Kidney tubule cell (primary cell): ENCODE results near the gene UBLCP1.

Experiments used
- DNase-seq: peaks from one replicate; pipeline ENCODE4 v3.0.0-alpha.2; 2018; ENCODE audit warnings: low spot score

Gene UBLCP1

DNA sequence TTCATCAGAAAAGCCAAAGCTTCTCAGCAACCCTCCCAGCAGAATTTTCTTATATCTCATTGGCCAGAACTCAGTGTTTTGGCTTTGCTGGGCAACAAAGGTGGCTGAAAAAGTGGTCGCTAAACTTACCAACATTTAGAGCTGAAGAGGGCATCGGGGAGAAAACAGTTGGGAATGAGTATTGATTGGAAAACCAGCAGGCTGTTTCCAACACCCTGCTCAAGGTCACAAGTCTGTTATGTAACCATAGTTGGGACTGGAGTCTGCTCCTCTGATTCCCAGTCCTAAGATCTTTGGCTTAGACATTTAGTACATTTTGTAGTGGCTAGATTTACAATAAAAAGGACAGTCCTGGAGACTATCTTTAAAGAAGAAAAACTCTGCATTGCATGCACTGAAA, 50.1 kb downstream of the UBLCP1 start:
- no peak for DNase-seq

GRCh38 chr5:159316519-159317383, 53.7 kb downstream of the UBLCP1 start:
- peak; percentile 53 for DNase-seq

DNA sequence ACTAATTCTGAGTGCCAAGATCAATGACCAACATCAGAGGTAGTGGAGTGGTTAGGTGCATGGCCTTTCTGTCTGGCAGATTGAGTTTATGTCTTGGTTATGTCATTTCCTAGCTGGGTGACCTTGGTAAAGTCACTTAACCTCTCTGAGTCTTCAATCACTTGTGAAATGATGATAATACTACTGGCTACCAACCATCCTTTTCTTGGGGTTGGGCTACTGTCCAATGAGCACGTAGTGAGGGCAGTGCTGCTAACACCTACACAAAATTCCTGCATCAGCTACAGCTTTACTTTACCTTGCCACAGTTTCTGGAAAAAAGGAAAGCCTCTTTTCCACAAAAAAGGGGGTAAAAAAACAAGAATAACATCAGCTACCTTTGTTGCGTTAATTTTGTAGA, 54.8 kb downstream of the UBLCP1 start:
- DNase-seq: no peak

- no peak for DNase-seq
Measured at GRCh38 chr5:159318448-159318847, 55.4 kb downstream of the UBLCP1 start.

- DNase-seq: no peak
Measured at GRCh38 chr5:159319363-159319762, 56.3 kb downstream of the UBLCP1 start.

- DNase-seq: no peak
Measured at GRCh38 chr5:159319832-159320231, 56.7 kb downstream of the UBLCP1 start.

DNA sequence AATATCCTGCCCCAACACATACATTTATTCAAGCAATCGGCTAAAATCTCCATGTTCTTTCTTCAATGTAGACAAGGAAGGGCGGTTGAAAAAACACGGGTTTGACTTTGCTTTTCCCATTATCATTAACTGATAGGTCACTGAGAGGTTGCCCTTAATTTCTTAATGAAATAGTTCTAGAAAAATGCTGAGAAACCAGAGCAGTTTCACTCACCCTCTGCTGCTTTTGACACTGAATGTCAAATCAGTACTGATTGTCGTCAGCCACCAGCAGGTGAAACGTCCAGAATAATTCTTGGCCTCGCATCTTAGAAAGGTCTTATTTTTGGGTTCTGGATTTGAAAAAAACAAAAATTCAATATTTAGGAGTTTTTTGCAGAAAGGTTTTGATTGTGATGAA, 59.1 kb downstream of the UBLCP1 start:
- DNase-seq: no peak

DNA sequence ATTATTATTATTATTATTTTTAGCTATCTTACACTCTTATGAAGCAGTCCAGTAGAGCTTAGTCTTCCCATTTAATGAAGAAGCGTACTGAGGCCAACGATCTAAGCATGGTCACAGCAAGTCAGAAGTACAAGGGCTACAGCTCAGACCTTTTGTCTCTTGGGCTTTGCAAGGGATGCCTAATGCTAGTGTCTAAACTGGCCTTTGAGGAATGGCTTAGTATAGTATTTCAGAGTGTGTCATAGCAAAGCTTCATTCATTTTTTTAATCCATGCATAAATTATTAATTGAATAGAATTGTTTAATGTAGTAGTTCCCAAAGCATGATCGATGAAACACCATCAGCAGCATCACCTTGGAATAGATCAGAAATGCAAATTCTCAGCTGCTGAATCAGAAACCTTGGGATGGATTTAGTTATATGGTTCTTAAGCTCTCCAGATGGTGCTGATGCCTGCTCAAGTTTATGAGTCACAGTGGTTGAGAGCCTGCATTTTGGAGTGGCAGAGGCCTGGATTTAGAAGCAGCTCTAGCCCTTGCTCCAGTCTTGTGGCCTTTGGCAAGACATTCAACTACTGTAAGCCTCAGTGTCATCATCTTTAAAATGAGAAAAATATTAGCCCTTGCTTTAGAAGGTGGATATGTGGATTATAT, 61.1 kb downstream of the UBLCP1 start:
- peak; percentile 82 for DNase-seq

- DNase-seq: peak; percentile 66
Measured at GRCh38 chr5:159324986-159325385, 61.9 kb downstream of the UBLCP1 start.

- DNase-seq: peak; percentile 42
Measured at GRCh38 chr5:159330131-159330800, 67.2 kb downstream of the UBLCP1 start, which contains the start of gene IL12B. IL12B (minus strand) TSS chr5:159330487; CDS start chr5:159326782, 3,705 bp downstream.

GRCh38 chr5:159331093-159331973, 68.2 kb downstream of the UBLCP1 start:
- DNase-seq: peak; percentile 59

DNA sequence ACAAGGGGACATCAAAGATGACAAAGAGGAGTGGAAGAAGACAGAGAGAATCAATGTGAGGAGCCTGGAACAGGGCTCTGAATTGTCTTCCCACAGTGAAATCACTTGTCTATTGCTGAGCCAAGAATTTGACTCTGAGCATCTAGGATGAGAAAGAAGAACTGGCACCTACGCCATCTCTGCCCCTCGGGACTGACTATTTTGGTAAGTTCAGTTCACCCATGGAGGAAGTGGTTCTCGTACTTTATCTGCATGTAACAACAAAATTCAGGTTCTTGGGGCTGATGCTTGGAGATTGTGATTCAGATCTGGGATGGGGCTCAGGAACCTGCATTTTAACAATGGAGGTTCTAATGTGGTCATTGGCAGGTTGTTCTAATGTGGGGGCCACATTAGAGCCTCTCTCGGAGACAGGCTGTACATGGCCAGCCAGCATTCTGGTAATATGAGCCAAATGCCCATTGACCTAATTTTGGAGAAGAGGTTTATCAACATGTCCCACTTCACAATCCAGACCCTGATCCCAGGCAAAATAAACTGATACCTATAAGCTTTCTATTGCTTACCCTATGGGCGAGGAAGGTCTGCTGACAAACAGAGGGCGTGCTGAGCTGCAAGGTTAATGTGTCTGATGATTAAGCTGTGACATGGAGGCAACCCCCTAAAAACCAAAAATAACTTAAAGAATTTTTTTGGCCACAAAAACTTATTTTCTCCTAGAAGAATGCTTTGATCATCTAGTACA, 69.9 kb downstream of the UBLCP1 start:
- no peak for DNase-seq

GRCh38 chr5:159333545-159333925, 70.4 kb downstream of the UBLCP1 start:
- DNase-seq: no peak
